ENCODE results near the gene DLGAP4.

DLGAP4 gene

GRCh38 chr20:36477475-36477874, 171.3 kb downstream of the DLGAP4 start:
- no peak for DNase-seq (ENCODE audit: low spot score)

DNA sequence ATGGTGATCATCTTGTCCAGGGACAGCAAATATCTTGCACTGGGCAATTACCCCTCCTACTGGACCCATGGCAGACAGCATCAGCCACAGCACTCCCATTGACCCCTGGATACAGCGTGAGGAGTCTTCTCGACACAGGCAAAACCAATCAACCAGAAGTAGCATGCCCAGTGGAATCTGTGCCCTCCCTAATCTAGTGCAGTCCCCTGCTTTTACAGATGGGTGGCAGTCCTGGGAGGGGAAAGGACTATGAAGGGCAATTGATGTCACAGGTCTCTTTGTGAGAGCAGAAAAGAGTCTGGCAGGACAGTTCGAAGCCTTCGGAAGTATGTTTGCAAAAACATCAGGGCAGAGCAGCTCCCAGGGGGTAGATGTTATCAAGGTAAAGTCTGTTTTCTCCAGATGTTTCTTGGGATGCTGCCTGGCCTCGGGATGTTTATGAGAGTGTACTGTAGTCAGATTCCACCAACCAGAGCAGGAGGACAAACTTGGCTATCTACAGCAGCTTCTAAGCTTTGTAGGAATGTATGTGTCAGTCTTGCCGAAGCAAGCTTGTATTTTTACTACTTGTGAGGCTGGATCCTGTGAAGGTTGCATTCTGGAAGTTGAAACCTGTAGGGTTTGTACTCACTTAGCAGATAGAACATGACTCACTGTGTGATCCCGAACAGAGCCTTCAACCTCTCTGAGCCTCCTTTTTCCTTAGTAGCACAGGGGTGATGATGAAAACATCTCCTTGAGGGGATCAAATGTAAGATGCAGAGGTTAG, 172.2 kb downstream of the DLGAP4 start:
- DNase-seq (ENCODE audit: low spot score) = no peak

DNA sequence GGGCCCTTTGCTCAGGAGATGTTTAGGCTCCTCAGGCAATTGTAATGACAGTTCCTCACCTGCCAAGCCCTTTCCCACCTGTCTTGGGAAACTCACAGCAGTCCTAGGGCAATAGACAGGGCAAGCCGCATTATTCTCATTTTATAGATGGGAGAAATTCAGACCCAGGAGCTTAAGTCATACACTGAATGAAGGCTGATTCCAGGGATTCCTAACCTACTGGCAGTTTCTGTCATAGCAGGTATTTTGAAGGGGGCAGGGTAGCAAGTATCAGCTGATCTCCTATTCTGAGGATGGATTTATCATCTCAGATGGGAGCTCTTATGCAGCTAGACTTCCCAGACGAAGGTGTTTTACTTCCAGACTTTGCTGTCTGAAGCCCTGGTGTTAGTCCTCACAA, 173.8 kb downstream of the DLGAP4 start:
- DNase-seq (ENCODE audit: low spot score) = no peak

DNA sequence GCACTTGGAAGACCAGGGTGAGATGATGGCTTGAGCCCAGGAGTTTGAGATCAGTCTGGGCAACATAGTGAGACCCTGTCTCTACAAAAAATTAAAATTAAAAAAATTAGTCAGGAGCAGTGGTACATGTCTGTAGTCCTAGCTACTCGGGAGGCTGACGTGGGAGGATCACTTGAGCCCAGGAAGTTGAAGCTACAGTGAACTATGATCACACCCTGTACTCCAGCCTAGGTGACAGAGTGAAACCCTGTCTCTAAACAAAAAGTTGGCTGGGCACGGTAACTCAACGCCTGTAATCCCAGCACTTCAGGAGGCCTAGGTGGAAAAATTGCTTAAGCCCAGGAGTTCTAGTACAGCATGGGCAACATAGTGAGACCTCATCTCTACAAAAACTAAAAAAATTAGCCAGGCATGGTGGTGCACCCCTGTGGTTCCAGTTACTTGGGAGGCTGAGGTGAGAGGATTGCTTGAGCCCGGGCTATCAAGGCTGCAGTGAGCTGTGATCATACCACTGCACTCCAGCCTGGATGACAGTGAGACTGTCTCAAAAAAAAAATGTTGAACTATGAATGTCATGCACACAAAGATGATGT, 174.4 kb downstream of the DLGAP4 start:
- no peak for DNase-seq (ENCODE audit: low spot score)

DNA sequence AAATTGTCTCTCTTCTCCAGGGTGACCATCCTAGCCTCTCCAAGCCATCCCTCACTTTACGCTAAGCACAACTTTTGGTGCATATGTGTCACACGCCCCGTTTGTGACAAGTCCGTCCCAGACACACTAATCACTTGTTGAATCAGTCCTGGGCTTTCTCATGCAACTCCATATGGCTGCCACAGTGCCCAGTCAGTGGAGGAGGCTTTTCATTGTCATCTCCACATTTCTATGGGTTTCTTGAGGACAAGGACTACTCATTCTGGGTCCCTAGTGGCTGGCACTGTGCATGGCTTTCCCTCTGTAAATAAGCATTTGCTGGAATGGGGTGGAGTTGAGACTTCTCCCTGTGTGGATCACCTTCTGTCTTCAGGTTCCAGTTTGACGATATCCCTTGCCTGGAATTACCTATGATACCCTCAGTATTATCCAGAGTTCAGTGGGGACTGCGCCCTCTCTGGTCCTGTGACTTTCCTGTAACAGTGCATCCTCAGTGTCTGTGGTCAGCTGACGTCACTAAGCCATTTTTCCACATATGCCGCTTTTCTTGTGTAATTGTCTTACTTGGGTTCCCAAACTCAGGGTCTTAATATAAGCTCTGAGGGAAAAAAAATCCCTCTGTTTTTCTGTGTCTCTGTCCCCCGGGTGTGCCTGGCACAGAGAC, 175.4 kb downstream of the DLGAP4 start:
- DNase-seq (ENCODE audit: low spot score) = no peak

DNA sequence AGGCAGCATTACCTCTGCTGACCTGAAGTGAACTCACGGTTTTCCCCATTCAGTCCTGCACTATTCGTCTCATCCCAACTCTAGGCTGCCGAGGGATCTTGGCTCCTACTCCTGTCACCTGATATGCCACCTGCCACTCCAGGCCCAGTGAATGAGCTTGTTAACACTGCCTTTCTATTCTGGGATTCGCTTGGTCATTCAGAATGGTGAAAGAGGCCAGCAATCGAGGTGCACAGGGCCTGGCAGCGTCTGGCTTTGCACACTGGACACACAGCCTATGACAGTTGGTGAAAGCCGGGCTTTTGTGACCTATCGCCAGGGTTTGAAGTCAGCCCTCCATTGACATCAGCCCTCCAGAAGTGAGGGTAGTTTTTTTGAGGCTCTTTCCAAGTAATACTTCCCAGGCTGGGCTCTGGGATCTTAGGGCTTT, 175.9 kb downstream of the DLGAP4 start:
- no peak for DNase-seq (ENCODE audit: low spot score)

GRCh38 chr20:36483209-36483918, 177.2 kb downstream of the DLGAP4 start:
- no peak for DNase-seq (ENCODE audit: low spot score)

DNA sequence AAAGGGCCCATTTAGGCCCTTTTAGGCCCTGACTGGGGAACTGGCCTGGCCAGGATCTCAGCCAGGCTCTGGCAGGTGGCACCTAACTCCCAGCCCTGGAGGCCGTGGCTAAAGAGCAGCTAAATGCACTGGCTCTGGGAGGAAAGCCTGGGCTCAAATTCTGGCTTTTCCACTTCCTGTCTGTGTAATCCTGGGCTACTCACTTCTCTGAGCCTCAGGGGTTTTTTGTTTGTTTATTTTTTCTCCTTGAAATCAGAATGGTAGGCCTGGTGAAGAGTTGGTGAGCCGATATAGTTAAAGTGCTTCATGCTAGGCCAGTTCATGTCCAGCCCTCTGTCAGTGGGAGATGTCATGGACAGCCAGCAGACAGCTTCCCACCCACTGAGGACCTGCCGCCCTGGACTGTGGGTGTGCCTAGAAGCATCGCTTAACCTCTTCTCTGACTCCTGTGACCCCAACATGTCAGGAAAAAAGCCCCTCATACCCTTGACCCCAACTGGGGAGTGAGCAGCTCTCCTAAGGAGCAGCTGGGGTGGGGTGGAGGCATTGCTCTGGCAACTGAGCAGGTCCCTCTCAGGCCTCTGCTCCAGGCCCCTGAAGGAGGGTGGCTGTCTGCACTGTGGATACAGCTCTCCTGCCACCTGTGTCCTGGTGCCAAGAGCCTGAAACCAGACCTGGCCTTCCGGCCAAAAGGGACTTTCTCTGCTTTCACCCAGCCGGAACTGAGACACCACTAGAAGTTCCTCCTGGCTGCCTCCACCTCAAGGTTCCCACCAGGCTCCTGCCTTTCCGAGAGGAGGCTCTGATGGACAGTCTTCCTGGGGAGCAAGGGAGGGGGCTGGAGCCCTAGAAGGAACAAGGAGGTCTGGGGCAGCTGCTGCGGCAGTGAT, 178.0 kb downstream of the DLGAP4 start:
- DNase-seq (ENCODE audit: low spot score) = no peak

GRCh38 chr20:36485286-36485685, 179.1 kb downstream of the DLGAP4 start:
- no peak for DNase-seq (ENCODE audit: low spot score)

GRCh38 chr20:36487069-36487468, 180.9 kb downstream of the DLGAP4 start:
- no peak for DNase-seq (ENCODE audit: low spot score)

DNA sequence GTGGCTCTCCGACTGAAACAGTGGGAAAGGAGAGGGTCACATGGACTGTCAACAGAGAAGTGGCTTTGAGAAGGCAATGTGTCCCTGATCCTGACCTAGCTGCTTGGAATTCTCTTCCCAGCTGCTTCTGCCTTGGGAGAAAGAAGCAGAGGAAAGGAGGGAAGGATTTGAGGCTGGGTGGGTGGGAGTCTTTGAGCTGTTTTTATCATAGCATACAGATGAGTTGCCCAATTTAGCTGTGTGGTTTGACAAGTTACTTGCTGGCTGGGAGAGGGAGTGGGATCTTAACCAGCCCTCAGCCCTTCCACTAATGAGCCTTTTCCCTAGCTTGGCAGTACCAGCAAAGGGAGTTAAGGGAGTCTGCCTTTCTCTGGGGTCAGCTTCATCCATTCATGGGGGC, 184.1 kb downstream of the DLGAP4 start:
- no peak for DNase-seq (ENCODE audit: low spot score)

- no peak for DNase-seq (ENCODE audit: low spot score)
These were observed 185.9 kb downstream of the DLGAP4 start for GRCh38 chr20:36491901-36492617.

- DNase-seq (ENCODE audit: low spot score) = no peak
These were observed 187.1 kb downstream of the DLGAP4 start for GRCh38 chr20:36493051-36493800.

DNA sequence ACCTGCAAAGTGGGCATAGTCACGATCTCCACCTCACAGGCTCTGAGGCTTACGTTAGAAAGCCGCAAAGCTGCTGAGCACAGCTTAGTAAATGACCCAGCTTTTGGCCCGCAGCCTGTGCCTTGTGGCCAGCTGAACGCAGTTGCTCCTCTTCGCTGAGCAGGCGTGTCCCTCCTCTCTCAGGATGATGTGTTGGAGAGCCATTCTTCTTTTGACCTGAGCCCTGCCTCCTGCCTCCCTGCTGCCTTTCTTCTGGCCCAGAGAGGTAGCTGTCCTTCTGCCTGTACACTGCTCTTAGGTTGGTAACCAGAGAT, 187.6 kb downstream of the DLGAP4 start:
- no peak for DNase-seq (ENCODE audit: low spot score)

DNA sequence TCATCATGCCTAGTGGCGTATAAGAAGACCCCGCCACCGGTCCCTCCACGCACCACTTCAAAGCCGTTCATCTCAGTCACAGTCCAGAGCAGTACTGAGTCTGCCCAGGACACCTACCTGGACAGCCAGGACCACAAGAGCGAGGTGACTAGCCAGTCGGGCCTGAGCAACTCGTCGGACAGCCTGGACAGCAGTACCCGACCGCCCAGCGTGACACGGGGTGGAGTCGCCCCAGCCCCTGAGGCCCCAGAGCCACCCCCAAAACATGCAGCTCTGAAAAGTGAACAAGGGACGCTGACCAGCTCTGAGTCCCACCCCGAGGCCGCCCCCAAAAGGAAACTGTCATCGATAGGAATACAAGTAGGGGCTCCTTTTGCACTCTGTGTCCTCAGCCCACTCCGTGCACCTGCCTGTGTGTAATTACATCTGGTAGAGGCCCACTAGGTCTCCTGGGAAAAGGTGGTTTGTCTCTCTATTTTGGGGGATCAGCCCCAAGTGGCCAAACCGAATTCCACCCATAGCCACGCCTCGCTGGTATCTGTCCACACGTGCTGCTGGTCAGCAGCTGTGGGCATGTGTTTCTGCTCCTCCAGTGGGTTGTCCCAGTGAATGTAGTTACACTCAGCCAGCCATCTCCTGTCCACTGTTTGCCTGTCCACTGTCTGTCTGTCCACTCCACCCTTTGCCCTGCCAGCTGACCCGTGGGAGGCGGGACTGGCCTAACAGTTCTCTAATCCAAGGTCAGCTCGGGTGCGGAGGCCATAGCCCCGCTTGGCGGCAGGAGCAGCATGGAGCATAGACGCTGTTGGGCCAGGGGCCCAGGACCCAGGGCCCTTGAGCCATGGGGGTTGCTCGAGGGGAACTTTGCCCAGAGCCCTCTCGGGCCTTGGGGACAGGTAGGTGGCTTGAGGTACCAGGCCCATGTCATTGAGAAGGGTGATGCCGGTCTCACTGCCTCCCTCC, 190.8 kb downstream of the DLGAP4 start:
- DNase-seq (ENCODE audit: low spot score) = no peak

GRCh38 chr20:36497856-36498255, 191.7 kb downstream of the DLGAP4 start:
- DNase-seq (ENCODE audit: low spot score) = no peak

- no peak for DNase-seq (ENCODE audit: low spot score)
These were observed 192.4 kb downstream of the DLGAP4 start for GRCh38 chr20:36498386-36499179.

DNA sequence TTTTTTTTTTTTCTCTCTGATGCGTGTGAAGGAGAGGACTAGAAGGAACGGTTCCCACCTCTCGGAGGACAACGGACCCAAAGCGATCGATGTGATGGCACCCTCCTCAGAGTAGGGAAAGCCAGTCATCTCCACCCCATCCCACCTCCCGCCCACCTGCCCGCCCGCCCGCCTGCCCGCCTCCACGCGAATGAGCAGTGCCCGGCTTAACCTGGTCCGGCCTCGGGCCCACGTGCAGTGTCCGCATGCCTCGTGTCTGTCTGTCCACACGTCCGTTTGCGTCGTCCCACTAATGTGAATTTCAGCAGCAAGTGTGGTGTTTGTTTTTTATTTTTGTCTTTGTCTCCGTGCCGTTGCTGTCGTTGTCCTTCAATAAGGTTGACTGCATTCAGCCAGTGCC, 193.1 kb downstream of the DLGAP4 start:
- no peak for DNase-seq (ENCODE audit: low spot score)
